Activated B cell treated with CpG ODN at 0.5 μM for 24 hours (primary cell): ENCODE data around the gene CTBP2. TPM values are rescaled to one million over a fixed set of nuclear protein-coding genes. Genes with fewer than 3 reads are reported as not detected.
"Not testable (repeated sequence)": the region's sequence is repeated elsewhere in the genome, so short reads cannot be mapped to it uniquely, and the experiment has no call there.

Experiments used
- ATAC-seq: fragments of 200-7000 bp; cut with Tn5 transposase; one replicate; pipeline ENCODE4 v1.10.0; 2021; ENCODE audit warnings: low read depth, mild to moderate bottlenecking, moderate library complexity
- CTCF ChIA-PET: fragments of 350-600 bp; sonication (Branson Sonifier 250); formaldehyde crosslinking; loops from one replicate; lab custom pipeline; 2021; ENCODE audit warnings: antibody characterized with exemption; lab: Charles Lee
- POLR2A ChIA-PET: fragments of 350-600 bp; sonication (Branson Sonifier 250); formaldehyde crosslinking; loops from one replicate; lab custom pipeline; 2021; ENCODE audit warnings: antibody characterized with exemption; lab: Charles Lee
- DNase-seq: peaks from one replicate; pipeline ENCODE4 v3.0.0; 2022
- H3K27ac Mint-ChIP-seq: one replicate; pipeline ENCODE4 v1.8.0; 2020; ENCODE audit warnings: mixed read lengths
- H3K27me3 Mint-ChIP-seq: one replicate; pipeline ENCODE4 v1.8.0; 2021; ENCODE audit warnings: mixed read lengths
- H3K36me3 Mint-ChIP-seq: one replicate; pipeline ENCODE4 v1.8.0; 2021; ENCODE audit warnings: low read depth, mixed read lengths
- H3K4me1 Mint-ChIP-seq: one replicate; pipeline ENCODE4 v1.8.0; 2021; ENCODE audit warnings: mixed read lengths
- H3K4me3 Mint-ChIP-seq: one replicate; pipeline ENCODE4 v1.8.0; 2020; ENCODE audit warnings: mild to moderate bottlenecking, mixed read lengths
- H3K9me3 Mint-ChIP-seq: one replicate; pipeline ENCODE4 v1.8.0; 2020; ENCODE audit warnings: mixed read lengths
- CTCF ChIP-seq: fragments of 200-600 bp; IDR thresholded peaks from one replicate; pipeline ENCODE4 v1.8.0; 2022; ENCODE audit warnings: antibody characterized with exemption, mild to moderate bottlenecking
- intact Hi-C: fragments of 100-400 bp; cut with micrococcal nuclease; formaldehyde crosslinking; loops from one replicate; pipeline ENCODE4 v1.15.1; 2024
- total RNA-seq: library from RNA; stranded (reverse); gene quantifications from 2 replicates; pipeline ENCODE4 v1.2.3, GENCODE V29; 2022

CTBP2 gene
- total RNA-seq, 1 donor from 2014 or later: 0.42 TPM

GRCh38 chr10:125165584-125166573 is 5.5 kb upstream of the CTBP2 start:
- ChIA-PET POLR2A (no interaction called here), CTCF (no interaction called here)
- peaks cover 8% of the 10 kb centered on the region for H3K27me3 Mint-ChIP-seq
- H3K36me3 Mint-ChIP-seq: no peaks in the 10 kb centered on the region
- no peak for TF ChIP-seq CTCF
- H3K4me3 Mint-ChIP-seq: no peak overlapping the region
- no peak overlapping the region for H3K27ac Mint-ChIP-seq
- DNase-seq: no peak
- peaks cover 2% of the 10 kb centered on the region for H3K4me1 Mint-ChIP-seq
- no peaks in the 10 kb centered on the region for H3K9me3 Mint-ChIP-seq
- no peak for ATAC-seq
- intact Hi-C loops: no loop called here

GRCh38 chr10:125164421-125164820 is 4.1 kb upstream of the CTBP2 start:
- POLR2A ChIA-PET: no interaction called here
- no peak for TF ChIP-seq CTCF
- H3K4me3 Mint-ChIP-seq: no peak overlapping the region
- intact Hi-C loops: no loop called here
- H3K9me3 Mint-ChIP-seq: no peaks in the 10 kb centered on the region
- peaks cover 8% of the 10 kb centered on the region for H3K27me3 Mint-ChIP-seq
- peaks cover 2% of the 10 kb centered on the region for H3K4me1 Mint-ChIP-seq
- DNase-seq (no peak), ATAC-seq (no peak)
- H3K36me3 Mint-ChIP-seq: no peaks in the 10 kb centered on the region
- CTCF ChIA-PET: no interaction called here
- no peak overlapping the region for H3K27ac Mint-ChIP-seq

GRCh38 chr10:125163803-125164202 is 3.4 kb upstream of the CTBP2 start:
- ATAC-seq (no peak), DNase-seq (no peak)
- intact Hi-C loops: no loop called here
- H3K9me3 Mint-ChIP-seq: no peaks in the 10 kb centered on the region
- peaks cover 8% of the 10 kb centered on the region for H3K27me3 Mint-ChIP-seq
- no peak overlapping the region for H3K4me3 Mint-ChIP-seq
- TF ChIP-seq CTCF: no peak
- no peak overlapping the region for H3K27ac Mint-ChIP-seq
- H3K36me3 Mint-ChIP-seq: no peaks in the 10 kb centered on the region
- POLR2A ChIA-PET: no interaction called here
- H3K4me1 Mint-ChIP-seq: peaks cover 2% of the 10 kb centered on the region
- CTCF ChIA-PET: no interaction called here

- H3K9me3 Mint-ChIP-seq, DNase-seq, CTCF ChIA-PET, H3K4me1 Mint-ChIP-seq, H3K36me3 Mint-ChIP-seq, intact Hi-C loops, H3K4me3 Mint-ChIP-seq, POLR2A ChIA-PET, H3K27ac Mint-ChIP-seq, ATAC-seq: not testable (repeated sequence)
- H3K27me3 Mint-ChIP-seq: peaks cover 10% of the 10 kb centered on the region
These were observed 2.9 kb upstream of the CTBP2 start for GRCh38 chr10:125163312-125163711.

- Mint-ChIP-seq H3K36me3 (no peaks in the 10 kb centered on the region), H3K9me3 (no peaks in the 10 kb centered on the region), H3K4me1 (peaks cover 10% of the 10 kb centered on the region), H3K27ac (no peak overlapping the region), H3K27me3 (peaks cover 19% of the 10 kb centered on the region), H3K4me3 (peak overlapping the region; percentile 44)
- TF ChIP-seq CTCF: no peak
- POLR2A ChIA-PET: no interaction called here
- ATAC-seq (no peak), DNase-seq (no peak)
- intact Hi-C loops: no loop called here
- CTCF ChIA-PET: no interaction called here
These were observed 2.0 kb upstream of the CTBP2 start for GRCh38 chr10:125162120-125162931.
